IPS-NIHi7 (cell line): ENCODE measurements around the gene ZNF684.
"Not testable (repeated sequence)": the region's sequence is repeated elsewhere in the genome, so short reads cannot be mapped to it uniquely, and the experiment has no call there.

Source experiments
- DNase-seq: peaks from one replicate; pipeline ENCODE4 v3.0.0; 2012; ENCODE audit warnings: mixed read lengths; ENCODE audit errors: extremely low spot score

The ZNF684 gene

DNA sequence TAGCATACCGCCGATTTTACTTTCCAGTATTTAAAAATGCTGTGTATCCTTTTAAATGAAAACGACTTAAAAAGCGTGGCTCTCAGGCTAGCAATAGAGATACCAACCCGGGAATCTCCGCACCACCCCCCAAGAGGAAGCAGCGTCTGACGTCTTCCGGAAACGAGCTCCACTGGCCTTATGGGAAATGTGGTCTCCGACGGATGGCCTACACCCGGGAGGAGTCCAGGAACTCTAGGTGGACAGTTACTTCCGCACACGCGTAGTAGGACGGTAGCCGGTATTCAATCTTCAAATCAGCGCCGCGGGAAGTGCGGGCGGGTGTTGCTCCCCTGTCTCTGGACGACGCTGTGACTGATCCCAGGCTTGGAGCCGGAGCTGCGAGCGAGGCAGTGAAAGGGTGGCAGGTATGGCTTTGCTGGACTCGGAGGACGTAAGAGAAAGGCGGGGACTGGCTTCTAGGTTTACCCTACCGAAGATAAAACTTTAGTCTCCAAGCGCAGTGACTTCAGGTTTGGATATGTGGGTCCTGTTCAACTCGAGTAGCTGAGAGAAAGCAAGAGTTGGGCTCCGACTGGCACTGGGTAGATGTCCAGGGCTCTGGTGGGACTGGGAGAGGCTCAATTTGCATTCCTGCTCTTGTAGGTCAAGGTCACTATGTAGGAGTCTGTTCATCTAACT, at the start of gene ZNF684:
ZNF684 (plus strand) TSS at position 257 of the 681 bp plus-strand sequence. CDS start 1,530 bp downstream, outside the sequence.
- DNase-seq = peak; percentile 98

DNA sequence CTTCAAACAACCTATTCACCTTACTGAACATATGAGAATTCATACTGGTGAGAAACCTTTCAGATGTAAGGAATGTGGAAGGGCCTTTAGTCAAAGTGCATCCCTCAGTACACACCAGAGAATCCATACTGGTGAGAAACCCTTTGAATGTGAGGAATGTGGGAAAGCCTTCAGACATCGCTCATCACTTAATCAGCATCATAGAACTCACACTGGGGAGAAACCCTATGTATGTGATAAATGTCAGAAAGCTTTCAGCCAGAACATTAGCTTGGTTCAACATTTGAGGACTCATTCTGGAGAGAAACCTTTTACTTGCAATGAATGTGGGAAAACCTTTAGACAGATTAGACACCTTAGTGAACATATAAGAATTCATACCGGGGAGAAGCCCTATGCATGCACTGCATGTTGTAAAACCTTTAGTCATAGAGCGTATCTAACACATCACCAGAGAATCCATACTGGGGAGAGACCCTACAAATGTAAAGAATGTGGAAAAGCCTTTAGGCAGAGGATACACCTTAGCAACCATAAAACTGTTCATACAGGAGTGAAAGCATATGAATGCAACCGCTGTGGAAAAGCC, 36.0 kb upstream of the ZNF684 start:
- DNase-seq = no peak

DNA sequence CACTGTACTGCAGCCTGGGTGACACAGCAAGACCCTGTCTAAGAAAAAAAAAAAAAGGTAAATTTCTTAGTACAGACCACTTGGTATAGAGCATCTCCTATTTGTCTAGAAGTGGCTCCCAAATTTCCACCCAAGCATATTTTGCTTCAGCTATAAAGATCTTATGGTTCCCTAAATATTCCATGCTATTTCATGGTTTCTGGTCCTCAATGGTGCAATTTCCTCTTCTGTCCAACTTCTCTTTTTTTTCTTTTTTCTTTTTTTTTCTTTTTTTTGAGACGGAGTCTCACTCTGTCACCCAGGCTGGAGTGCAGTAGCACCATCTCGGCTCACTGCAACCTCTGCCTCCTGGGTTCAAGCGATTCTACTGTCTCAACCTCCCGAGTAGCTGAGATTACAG, 28.8 kb upstream of the ZNF684 start:
- not testable (repeated sequence) for DNase-seq

DNA sequence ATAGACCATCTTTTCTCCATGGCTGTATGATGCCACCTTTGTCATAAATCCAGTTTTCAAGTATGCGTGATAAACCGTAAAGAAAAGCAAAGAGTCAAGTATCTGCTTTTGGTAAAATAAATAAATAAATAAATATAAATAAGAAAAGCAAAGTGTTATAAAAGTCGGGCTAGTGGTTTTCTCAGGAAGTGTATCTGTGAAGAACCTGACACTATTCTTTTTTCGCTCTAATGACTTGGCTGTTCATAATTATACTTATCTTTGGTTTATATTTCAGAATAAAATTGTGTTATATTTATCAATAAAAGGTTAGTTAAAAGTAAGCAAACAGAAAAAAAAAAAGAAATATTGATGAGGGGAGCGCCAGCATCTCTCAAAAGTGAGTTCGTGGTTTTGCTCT, 23.5 kb upstream of the ZNF684 start:
- no peak for DNase-seq

DNA sequence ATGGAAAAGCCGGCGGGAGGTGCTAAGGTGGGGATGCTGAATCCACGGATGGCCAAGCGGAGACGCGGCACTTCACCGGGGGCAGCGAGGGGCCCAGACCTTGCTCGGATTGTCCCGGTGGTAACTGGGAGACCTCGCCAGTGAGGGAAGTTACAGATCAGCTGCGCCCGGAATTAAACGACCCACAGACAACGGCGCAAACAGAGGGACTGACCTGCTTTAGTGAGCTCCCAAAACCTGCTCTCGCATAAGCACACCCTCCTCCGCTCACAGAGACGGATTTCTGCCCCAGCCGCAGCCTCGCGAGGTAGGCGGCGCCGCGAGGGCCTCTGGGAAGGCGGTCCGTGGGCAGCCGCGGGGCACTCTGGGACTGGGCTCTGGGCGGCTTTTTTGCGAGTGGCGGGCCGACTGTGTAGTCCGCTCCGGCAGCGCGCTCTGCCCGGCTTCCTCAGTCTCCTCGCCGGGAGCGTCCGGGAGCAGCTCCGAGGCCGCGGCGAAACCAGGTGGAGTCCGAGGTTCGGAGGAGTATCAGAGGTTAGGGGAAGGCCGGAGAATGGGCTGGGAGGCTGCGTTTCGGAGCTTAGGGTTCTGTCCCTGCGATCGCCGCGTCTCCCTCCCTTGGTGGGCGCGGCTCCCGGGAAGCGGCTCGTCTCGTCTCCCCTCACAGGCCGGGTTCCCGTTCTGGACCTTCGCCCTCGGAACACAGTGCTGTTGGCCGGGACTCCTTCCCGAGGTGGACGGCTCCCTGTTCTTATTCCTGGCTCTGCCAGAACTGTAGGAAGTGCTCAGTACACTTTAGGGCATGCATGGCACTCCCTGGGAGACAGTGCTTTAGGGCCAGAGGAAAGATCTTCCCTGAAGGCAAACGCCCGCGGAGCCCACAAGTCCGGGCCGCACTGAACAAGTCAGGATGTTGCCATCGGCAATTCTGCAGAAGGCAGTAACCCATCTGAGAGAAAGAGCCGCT, 22.8 kb upstream of the ZNF684 start, which contains the start of gene EXO5:
EXO5 (plus strand) TSS at position 393 of the 967 bp plus-strand sequence. CDS start 5,778 bp downstream, outside the sequence.
- peak; percentile 67 for DNase-seq

DNA sequence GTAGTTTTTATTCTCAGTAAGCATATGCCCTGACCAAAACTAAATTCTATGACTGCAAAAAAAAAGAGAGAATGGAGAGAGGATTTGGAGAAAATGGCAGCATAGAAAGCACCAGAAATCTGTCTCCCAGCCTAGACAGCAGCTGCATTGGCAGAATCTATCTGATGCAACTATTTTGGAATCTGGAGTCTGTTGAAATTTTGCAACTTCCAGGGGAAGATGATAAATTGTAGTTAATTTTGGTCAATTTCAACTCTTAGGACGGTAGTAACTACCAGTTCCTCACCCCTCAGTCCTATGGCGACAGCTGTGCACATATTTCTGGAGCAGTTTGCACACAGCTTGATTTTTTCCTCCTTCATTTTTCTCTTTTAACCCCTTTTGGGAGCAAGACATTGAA, 11.9 kb upstream of the ZNF684 start:
- no peak for DNase-seq

DNA sequence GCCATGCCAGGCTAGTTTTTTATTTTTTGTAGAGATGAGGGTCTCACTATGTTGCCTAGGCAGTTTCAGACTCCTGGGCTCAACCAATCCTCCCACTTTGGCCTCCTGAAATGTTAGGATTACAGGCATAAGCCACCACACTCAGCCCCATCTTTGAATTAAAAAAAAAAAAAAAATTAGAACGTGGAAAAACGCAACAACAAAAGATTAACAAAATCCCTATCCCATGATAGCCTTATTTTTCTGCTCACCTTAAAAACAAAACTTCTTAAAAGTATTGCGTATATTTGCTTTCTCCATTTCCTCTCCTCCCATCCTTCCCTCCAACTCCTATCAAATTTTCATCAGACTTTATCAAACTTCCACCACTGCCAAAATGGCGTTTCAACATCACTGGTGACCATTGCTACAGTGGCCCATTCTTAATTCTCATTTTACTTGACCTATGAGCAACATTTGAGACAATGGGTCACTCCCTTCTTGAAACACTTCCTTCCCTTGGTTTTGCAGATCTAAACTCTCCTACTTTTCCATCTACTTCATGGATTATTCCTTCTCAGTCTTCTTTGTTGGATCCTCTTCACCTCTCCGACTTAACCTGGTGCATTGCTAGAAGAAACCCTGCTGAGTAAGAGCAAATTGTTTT, 579 bp upstream of the ZNF684 start:
- DNase-seq = peak; percentile 11

DNA sequence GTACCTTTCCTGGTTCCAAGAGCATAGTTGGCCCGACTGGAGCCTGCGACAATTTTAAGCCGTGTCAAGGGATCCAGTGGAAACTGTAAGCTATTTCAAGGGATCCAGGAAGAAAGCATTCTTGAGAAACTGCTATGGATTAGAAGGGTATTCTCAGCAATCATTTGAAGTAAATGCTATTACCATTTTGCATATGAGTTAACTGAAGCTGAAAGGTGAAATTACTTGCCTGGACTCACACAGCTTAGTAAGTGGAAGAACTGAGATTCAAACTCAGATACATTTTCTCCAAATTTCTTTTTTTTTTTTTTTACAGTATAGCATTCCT, 589 bp downstream of the ZNF684 start:
- no peak for DNase-seq

DNA sequence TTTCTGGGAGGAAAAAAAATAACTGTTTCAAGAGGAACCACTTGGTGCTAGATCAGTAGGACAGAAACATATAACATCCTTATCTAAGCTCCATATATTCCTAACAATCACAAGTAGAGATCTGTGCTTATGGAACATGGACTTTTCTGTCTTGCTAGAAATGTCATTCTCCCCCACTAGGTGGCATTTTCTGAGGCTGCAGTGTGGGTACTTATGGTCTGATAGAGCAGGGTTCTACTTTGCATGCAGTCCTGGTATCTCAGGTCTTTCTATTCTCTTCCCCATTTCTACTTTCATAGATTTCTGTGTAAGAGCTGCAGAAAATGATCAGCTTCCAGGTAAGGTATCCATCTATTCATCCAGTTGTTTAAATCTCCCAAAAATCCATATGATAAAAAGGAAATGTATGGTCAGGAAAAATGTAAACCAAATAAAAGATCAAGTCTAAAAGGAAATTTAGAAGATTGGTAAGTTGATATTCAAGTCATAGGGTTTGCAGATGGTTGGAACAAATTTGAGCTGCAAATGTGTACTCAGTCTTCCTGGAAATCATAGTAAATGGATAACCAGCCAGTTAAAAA, 1.5 kb downstream of the ZNF684 start:
- peak; percentile 66 for DNase-seq

DNA sequence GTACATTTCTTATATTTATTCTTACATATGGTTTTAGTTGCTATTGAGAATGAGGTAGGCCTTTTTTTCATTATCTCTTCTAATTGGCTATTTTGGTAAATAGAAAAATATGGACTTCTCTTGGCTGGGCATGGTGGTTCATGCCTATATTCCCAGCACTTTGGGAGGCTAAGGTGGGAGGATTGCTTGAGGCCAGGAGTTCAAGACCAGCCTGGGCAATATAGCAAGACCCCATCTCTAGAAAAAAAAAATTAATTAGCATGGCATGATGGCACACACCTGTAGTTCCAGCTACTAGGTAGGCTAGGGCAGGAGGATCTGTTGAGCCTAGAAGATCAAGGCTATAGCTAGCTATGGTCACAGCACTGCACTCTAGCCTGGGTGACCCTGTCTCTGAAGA, 3.2 kb downstream of the ZNF684 start:
- DNase-seq = no peak

DNA sequence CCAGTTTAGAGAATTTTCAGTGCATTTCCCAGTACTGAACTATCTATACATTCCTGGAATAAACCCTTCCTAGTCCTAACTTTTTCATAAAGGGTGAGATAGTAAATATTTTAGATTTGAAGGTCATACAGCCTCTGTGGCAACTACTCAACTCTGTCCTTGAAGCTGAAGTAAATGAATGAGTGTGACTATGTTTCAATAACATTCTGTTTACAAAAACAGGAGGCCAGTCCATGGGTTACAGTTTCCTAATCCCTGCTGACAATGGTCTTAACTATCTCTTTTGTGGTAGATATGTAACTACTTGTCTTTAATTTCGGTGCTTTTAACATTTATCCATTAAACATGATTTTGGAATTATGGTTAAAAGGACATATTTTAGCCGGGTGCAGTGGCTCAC, 4.3 kb downstream of the ZNF684 start:
- DNase-seq = no peak

DNA sequence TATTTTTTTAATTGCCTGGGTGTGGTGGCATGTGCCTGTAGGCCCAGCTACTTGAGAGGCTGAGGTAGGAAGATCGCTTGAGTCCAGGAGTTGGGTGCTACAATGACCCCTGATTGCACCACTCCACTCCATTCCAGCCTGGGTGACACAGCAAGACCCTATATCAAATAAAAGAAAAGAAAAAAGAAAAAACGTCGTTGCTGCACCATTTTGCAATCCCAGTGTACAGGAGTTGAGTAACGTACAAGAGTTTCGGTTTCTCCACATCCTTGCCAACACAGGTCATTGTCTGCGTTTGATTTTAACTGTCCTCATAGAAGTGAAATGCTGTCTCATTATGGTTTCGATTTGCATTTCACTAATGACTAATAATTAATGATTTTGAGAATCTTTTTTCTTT, 7.9 kb downstream of the ZNF684 start:
- no peak for DNase-seq

DNA sequence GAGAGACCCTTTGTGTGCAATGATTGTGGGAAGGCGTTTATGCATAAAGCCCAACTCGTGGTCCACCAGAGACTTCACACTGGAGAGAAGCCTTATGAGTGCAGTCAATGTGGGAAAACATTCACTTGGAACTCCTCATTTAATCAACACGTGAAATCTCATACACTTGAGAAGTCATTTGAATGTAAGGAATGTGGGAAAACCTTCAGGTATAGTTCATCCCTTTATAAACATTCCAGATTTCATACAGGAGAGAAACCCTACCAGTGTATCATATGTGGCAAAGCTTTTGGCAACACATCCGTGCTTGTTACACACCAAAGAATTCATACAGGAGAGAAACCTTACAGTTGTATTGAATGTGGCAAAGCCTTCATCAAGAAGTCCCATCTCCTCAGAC, 15.5 kb downstream of the ZNF684 start:
- DNase-seq = no peak

DNA sequence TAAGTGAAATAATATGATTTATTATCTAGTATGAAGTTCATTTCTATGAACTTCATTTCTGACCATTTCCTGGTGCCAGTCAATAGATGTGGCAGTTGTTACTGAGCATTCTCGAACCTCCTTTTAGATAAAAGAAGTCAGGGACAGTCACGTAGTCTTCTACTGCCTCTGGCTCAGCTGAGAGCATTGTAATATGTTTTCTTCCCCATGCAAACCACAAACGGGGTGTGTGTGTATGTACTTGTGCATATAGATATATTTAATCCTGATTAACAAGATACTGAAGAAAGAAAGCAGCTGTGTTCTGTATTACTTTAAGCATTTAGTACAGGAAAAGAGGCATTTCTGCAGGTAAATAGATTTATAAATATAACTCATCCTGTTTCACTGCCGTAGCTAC, 21.6 kb downstream of the ZNF684 start:
- DNase-seq = no peak

DNA sequence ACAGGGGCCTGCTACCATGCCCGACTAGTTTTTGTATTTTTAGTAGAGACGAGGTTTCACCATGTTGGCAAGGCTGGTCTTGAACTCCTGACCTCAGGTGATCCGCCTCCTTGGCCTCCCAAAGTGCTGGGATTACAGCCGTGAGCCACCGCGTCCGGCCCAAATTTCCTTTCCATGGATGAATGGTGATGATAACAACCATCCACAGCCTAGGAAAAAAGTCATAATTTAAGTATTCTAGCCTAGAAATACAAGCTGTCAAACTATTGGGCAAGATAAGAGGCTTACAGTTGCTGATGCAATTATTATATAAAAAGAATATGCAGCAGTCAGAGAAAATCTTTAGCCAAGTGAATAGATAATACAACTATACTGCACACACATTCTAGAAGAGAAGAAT, 23.4 kb downstream of the ZNF684 start:
- DNase-seq = not testable (repeated sequence)

DNA sequence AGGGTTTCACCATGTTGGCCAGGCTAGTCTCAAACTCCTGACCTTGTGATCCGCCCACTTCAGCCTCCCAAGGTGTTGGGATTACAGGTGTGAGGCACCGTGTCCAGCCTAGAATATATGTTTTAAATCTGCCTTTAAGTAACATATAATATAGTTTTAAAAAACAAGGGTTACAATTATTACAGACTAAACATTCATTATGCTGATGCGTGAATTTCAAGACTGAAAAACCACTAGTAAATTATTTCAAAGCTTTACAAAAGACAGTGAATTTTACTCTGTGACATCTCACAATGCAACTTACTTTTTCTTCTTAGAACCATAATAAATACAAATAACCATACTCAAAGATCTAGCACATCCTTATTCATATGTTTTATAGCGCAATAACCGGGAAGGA, 24.7 kb downstream of the ZNF684 start:
- DNase-seq = no peak

DNA sequence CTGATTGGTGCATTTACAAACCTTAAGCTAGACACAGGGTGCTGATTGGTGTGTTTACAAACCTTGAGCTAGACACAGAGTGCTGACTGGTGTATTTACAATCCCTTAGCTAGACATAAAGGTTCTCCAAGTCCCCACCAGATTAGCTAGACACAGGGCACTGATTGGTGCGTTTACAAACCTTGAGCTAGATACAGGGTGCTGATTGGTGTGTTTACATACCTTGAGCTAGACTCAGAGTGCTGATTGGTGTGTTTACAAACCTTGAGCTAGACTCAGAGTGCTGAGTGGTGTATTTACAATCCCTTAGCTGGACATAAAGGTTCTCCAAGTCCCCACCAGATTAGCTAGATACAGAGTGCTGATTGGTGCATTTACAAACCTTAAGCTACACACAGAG, 26.8 kb downstream of the ZNF684 start:
- DNase-seq = not testable (repeated sequence)

DNA sequence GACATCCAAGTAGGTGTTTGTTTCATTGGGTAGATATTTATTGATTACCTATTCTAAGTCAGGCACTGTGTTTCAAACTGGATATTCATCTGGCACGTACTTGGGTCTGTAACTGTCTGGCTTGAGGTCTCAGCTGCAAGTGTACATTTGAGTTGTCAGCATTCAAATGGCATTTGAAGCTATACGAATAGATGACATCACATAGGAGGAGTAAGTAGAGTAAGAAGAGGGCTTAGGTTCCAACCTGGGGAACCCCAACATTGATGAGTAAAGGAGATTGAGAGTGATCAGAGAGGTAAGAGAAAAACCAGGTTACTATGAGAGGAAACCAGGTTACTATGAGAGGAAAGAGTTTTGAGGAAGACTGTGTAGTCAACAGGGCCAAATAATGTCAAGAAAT, 30.7 kb downstream of the ZNF684 start:
- DNase-seq = no peak

DNA sequence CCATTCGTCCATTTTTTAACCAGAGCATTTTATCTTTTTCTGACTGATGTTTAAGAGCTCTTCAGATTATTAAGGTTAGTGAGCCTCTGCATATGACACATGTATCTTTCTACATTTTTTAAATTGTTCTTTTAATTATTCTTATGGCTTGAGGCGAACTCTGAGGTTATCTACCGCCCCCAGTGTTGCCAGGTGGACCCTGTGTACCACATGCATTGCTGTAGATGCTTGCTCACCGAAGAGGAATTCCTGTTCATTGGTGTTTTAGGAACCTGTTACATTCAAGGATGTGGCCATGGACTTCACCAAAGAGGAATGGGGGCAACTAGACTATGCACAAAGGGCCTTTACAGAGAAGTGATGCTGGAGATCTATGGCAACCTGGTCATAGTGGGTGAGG, 31.8 kb downstream of the ZNF684 start:
- no peak for DNase-seq

DNA sequence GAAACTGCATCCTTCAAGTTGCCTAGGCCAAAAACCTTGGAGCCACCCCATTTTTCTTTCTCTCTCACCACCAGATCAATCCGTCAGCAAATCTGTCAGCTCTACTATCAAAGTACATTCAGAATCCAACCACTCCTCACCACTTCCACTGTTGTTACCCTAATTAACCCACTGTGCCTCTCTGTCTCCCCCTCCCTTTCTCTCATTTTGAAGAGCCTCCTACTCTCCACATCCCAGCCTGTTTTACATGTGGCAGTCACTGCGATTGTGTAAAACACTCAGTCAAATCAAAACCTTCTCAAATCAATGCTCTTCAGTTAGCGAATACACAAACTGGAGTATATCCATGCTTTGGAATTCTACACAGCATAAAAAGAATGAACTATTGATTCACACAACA, 33.1 kb downstream of the ZNF684 start:
- DNase-seq = no peak

DNA sequence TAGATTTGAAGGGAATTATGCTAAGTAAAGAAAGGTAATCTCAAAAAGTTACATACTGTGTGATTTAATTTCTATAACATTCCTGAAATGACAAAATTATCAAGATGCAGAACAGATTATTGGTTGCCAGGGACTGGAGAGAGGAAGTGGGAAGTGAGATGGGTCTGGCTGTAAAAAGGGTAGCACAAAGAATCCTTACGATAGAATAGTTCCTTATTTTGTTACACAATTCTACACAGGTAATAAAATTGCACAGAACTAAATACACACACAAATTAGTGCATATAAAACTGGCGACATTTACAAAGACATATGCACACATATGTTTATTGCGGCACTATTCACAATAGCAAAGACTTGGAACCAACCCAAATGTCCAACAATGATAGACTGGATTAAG, 33.5 kb downstream of the ZNF684 start:
- DNase-seq = no peak

DNA sequence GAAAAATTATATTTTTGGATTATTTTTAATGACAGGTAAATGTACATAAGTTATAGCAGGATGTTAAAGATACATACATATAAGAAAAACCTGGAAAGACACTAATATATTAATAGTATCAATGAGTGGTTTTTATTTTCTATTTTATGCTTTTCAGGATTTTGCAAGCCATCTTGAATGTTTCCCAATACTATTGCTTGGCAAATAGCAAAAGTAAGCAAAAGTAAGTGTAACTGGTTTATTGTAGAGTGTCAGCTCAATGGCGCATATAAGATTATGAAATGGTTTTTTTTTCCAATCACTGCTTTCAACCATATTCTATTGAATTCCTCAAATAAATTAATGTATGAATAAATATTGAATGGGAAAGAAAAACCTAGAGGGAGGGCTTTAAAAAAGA, 36.4 kb downstream of the ZNF684 start:
- DNase-seq = no peak
